Effector memory CD4-positive, alpha-beta T cell (primary cell): Measurements from ENCODE around the gene CDNF.
A peak's percentile ranks its signal among the peaks of the same experiment; 100 is the strongest.

Experiments used
- DNase-seq, 3 donors: peaks; one replicate each; pipeline ENCODE4 v3.0.0-alpha.2; 2020
- H3K27ac ChIP-seq: 2 replicates; pipeline ENCODE4 v1.7.0; 2013; ENCODE audit warnings: mild to moderate bottlenecking, low read length, moderate library complexity; ENCODE audit not compliant: insufficient read depth, poor library complexity, severe bottlenecking
- H3K27me3 ChIP-seq: replicated peaks from 2 replicates; pipeline ENCODE4 v1.7.0; 2013; ENCODE audit warnings: mild to moderate bottlenecking, low read length; ENCODE audit not compliant: insufficient read depth, control insufficient read depth, poor library complexity, severe bottlenecking
- H3K36me3 ChIP-seq: 2 replicates; pipeline ENCODE4 v1.7.0; 2013; ENCODE audit warnings: mild to moderate bottlenecking, low read length, moderate library complexity; ENCODE audit not compliant: control insufficient read depth, insufficient read depth
- H3K4me1 ChIP-seq: 2 replicates; pipeline ENCODE4 v1.7.0; 2013; ENCODE audit warnings: low read length, mild to moderate bottlenecking; ENCODE audit not compliant: control insufficient read depth, insufficient read depth, poor library complexity, severe bottlenecking
- H3K4me3 ChIP-seq: 2 replicates; pipeline ENCODE4 v1.7.0; 2013; ENCODE audit warnings: low read length, low read depth, mild to moderate bottlenecking; ENCODE audit not compliant: insufficient read depth, poor library complexity, severe bottlenecking
- H3K9me3 ChIP-seq: 2 replicates; pipeline ENCODE4 v1.7.0; 2013; ENCODE audit warnings: mild to moderate bottlenecking, low read length, moderate library complexity; ENCODE audit not compliant: control insufficient read depth
- total RNA-seq, 3 donors: gene quantifications; one replicate each; lab custom pipeline; 2026; lab: John Stamatoyannopoulos, UW

CDNF gene
- total RNA-seq = 1.2 to 1.4 (median 1.4) reads per million in 3 donors

GRCh38 chr10:14837757-14838581 is at the start of gene CDNF, which contains the start of the genes HSPA14 and MSANTD7:
TSS of gene CDNF (minus strand) at chr10:14838037. CDS start at chr10:14837946, 91 bp downstream.
TSS of gene HSPA14 (plus strand) at chr10:14838306. CDS start at chr10:14838403, 97 bp downstream.
TSS of gene MSANTD7 (plus strand) at chr10:14838306. CDS start at chr10:14842285, 3,979 bp downstream.
- Histone ChIP-seq H3K27ac (peak within 1 kb of the TSS; percentile 91), H3K4me1 (peaks cover 6% of the 10 kb centered on the region), H3K9me3 (no peaks in the 10 kb centered on the region), H3K27me3 (no peaks in the 10 kb centered on the region), H3K4me3 (peak within 1 kb of the TSS; percentile 90), H3K36me3 (peaks cover 17% of the 10 kb centered on the region)
- peak; percentile 97 to 99 (median 99) for DNase-seq

- no peaks in the 10 kb centered on the region for H3K27me3 ChIP-seq
- no peaks in the 10 kb centered on the region for H3K9me3 ChIP-seq
- H3K27ac ChIP-seq = no peak overlapping the region
- DNase-seq = no peak
- H3K4me1 ChIP-seq = peaks cover 8% of the 10 kb centered on the region
- no peaks in the 10 kb centered on the region for H3K36me3 ChIP-seq
- no peak overlapping the region for H3K4me3 ChIP-seq
These were observed 46.2 kb upstream of the CDNF start for GRCh38 chr10:14884082-14884481.

GRCh38 chr10:14880229-14880628 is 42.4 kb upstream of the CDNF start:
- no peaks in the 10 kb centered on the region for H3K9me3 ChIP-seq
- no peak overlapping the region for H3K27ac ChIP-seq
- no peak for DNase-seq
- no peaks in the 10 kb centered on the region for H3K27me3 ChIP-seq
- peaks cover 8% of the 10 kb centered on the region for H3K4me1 ChIP-seq
- no peaks in the 10 kb centered on the region for H3K36me3 ChIP-seq
- no peak overlapping the region for H3K4me3 ChIP-seq

DNA sequence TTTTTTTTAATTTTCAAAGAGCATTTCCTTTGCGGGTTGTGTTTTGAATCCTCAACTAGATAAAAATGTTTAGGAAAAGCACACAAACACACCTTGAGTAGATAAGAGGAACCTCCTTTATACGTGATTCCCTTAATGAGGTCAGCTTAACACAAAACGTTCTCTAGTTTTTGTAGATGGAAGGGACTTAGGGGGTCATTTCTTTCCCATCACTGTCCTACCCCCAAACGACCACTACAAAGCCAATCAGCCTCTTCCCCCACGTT is 42.0 kb upstream of the CDNF start:
- DNase-seq = no peak
- H3K4me1 ChIP-seq = peaks cover 8% of the 10 kb centered on the region
- no peak overlapping the region for H3K27ac ChIP-seq
- H3K9me3 ChIP-seq = no peaks in the 10 kb centered on the region
- H3K27me3 ChIP-seq = no peaks in the 10 kb centered on the region
- peak overlapping the region; percentile 87 for H3K4me3 ChIP-seq
- H3K36me3 ChIP-seq = no peaks in the 10 kb centered on the region

GRCh38 chr10:14879124-14879927 is 41.5 kb upstream of the CDNF start:
- Histone ChIP-seq H3K27ac (peak overlapping the region; percentile 68), H3K27me3 (no peaks in the 10 kb centered on the region), H3K36me3 (no peaks in the 10 kb centered on the region), H3K9me3 (no peaks in the 10 kb centered on the region), H3K4me3 (peak overlapping the region; percentile 87), H3K4me1 (peaks cover 8% of the 10 kb centered on the region)
- peak; percentile 13 to 14 (median 14) for DNase-seq

DNA sequence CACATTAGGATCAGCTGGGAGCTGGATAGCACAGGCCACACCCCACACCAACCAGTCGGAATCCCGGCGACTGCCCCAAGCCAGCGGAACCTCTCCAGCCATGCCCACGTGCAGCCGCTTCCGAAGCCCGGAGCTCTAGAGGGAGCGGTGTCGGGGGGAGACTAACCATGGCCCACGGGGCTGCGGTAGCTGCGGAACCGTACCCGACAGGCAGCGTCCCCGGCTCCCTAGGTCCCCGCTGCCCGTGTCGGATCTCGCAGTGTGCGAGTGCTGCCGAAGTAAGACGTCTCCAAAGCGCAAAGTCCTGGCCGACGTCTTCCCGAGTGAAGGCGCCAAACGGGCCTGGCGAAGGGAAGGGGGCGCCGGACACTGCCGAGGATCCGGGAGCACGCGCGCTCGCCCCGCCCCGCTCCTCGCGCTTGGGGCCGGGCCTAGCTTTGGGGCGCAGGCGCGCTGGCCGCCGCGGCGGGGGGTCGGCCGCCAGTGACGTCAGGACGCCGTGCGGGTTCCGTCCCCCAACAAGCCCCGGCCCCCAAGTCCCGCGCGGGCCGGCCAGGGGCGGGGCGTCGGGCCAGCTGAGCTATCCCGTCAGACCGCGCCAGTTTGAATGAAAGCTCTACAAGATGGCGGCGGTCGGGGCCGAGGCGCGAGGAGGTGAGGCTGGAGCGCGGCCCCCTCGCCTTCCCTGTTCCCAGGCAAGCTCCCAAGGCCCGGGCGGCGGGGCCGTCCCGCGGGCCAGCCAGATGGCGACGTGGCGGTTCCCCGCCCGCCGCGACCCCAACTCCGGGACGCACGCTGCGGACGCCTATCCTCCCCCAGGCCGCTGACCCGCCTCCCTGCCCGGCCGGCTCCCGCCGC is 40.7 kb upstream of the CDNF start, which contains the start of gene SUV39H2:
Gene SUV39H2, plus strand, starts transcription at position 601 of the 858 bp plus-strand sequence. Its CDS starts 23 bp downstream, at position 624.
- peaks cover 8% of the 10 kb centered on the region for H3K4me1 ChIP-seq
- H3K36me3 ChIP-seq = no peaks in the 10 kb centered on the region
- H3K9me3 ChIP-seq = no peaks in the 10 kb centered on the region
- DNase-seq = peak; percentile 84 to 90 (median 86)
- no peaks in the 10 kb centered on the region for H3K27me3 ChIP-seq
- peak within 1 kb of the TSS; percentile 87 for H3K4me3 ChIP-seq
- peak within 1 kb of the TSS; percentile 68 for H3K27ac ChIP-seq

- Histone ChIP-seq H3K9me3 (no peaks in the 10 kb centered on the region), H3K27me3 (no peaks in the 10 kb centered on the region), H3K27ac (no peak overlapping the region), H3K4me3 (no peak overlapping the region), H3K36me3 (no peaks in the 10 kb centered on the region), H3K4me1 (peaks cover 8% of the 10 kb centered on the region)
- no peak for DNase-seq
These were observed 38.9 kb upstream of the CDNF start for GRCh38 chr10:14876764-14877163.

- Histone ChIP-seq H3K4me1 (peaks cover 8% of the 10 kb centered on the region), H3K36me3 (no peaks in the 10 kb centered on the region), H3K4me3 (no peak overlapping the region), H3K27ac (no peak overlapping the region), H3K27me3 (no peaks in the 10 kb centered on the region), H3K9me3 (no peaks in the 10 kb centered on the region)
- DNase-seq = no peak
These were observed 38.1 kb upstream of the CDNF start for GRCh38 chr10:14875941-14876340.

- no peak overlapping the region for H3K27ac ChIP-seq
- no peaks in the 10 kb centered on the region for H3K27me3 ChIP-seq
- H3K4me3 ChIP-seq = no peak overlapping the region
- H3K36me3 ChIP-seq = peaks cover 18% of the 10 kb centered on the region
- no peaks in the 10 kb centered on the region for H3K4me1 ChIP-seq
- no peaks in the 10 kb centered on the region for H3K9me3 ChIP-seq
- DNase-seq = no peak
These were observed 35.4 kb upstream of the CDNF start for GRCh38 chr10:14873090-14873760.
